LHCN-M2 (cell line): ENCODE results near the gene UBE2J1. TPM values are rescaled to one million over a fixed set of nuclear protein-coding genes. Genes with fewer than 3 reads are reported as not detected.
"Not testable (repeated sequence)": the region's sequence is repeated elsewhere in the genome, so short reads cannot be mapped to it uniquely, and the experiment has no call there.

ENCODE experiments used
- DNase-seq: peaks from one replicate; pipeline ENCODE4 v3.0.0-alpha.2; 2012; ENCODE audit warnings: low read depth
- polyA plus RNA-seq: library from polyadenylated mRNA; unstranded; fragments of >200 nt; gene quantifications from one replicate; pipeline ENCODE4 v1.2.1, GENCODE V29; 2012; ENCODE audit warnings: missing spikeins
- total RNA-seq: library from RNA; depleted of rRNA; stranded (reverse); fragments of >200 nt; gene quantifications from 2 replicates; pipeline ENCODE4 v1.2.3, GENCODE V29; 2014; rRNA removed

The UBE2J1 gene
- total RNA-seq, result 20.5 and 26.7 TPM in 2 replicates
- polyA plus RNA-seq, result 14.3 TPM

GRCh38 chr6:89352278-89353117, at the start of gene UBE2J1:
UBE2J1 (minus strand) TSS chr6:89352722; CDS start chr6:89352569, 153 bp downstream.
- DNase-seq, result peak; percentile 87

GRCh38 chr6:89400912-89401399, 48.4 kb upstream of the UBE2J1 start:
- no peak for DNase-seq

- DNase-seq, result no peak
Measured at GRCh38 chr6:89400050-89400449, 47.5 kb upstream of the UBE2J1 start.

DNA sequence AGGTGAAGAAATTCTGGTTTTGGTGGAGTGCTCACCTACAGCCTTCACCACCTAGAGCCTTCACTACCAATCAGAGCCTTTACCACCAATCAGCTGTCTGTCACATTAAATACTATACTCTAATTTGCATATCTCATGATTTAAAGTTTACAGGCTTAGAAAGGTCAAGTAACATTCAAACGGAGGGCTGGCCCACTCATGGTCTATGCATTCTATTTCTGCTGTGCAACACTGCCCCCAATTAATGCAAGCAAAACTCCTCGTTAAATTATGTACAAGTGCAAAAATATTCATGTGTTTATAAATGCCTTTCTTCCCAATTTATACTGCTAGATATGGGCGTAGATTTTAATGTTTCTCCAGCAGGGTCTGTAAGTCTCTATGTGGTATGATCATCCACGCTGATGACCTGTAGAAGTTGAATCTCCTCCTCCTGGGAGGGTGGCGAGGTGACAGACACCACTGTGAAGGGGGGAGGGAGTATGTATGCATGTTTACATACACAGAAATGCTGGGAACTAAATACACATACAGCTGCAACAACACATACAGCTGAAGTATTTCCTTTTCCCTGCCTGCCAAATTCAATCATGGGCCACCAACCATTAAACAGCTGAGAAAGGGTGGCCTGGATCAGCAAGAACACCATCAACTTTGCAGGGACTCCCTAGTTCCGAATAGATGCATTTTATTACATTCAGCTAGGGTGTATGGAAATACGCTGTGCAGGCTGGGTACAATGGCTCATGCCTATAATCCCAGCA, 46.4 kb upstream of the UBE2J1 start:
- DNase-seq, result no peak

DNA sequence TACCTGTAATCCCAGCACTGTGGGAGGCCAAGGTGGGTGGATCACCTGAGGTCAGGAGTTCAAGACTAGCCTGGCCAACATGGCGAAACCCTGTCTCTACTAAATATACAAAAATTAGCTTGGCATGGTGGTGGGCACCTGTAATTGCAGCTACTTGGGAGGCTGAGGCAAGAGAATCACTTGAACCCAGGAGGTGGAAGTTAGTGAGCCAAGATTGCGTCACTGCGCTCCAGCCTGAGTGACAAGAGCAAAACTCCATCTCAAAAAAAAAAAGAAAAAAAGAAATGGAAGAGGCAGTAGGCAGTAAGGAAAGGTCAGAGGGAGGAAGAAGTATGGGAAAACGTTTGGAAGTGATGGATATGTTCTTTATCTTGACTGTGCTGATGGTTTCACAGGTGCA, 45.4 kb upstream of the UBE2J1 start:
- DNase-seq, result not testable (repeated sequence)

- DNase-seq, result no peak
Measured at GRCh38 chr6:89393659-89394058, 41.1 kb upstream of the UBE2J1 start.

- no peak for DNase-seq
Measured at GRCh38 chr6:89392823-89393222, 40.3 kb upstream of the UBE2J1 start.

GRCh38 chr6:89388846-89389245, 36.3 kb upstream of the UBE2J1 start:
- DNase-seq, result no peak

- no peak for DNase-seq
Measured at GRCh38 chr6:89387516-89388201, 35.1 kb upstream of the UBE2J1 start.

GRCh38 chr6:89386917-89387491, 34.5 kb upstream of the UBE2J1 start:
- DNase-seq, result no peak

GRCh38 chr6:89385846-89386245, 33.3 kb upstream of the UBE2J1 start:
- DNase-seq, result no peak

- DNase-seq, result peak; percentile 74
Measured at GRCh38 chr6:89385156-89385667, 32.7 kb upstream of the UBE2J1 start.

GRCh38 chr6:89381031-89381430, 28.5 kb upstream of the UBE2J1 start:
- DNase-seq, result no peak

- no peak for DNase-seq
Measured at GRCh38 chr6:89379281-89379680, 26.8 kb upstream of the UBE2J1 start.

- no peak for DNase-seq
Measured at GRCh38 chr6:89378628-89379027, 26.1 kb upstream of the UBE2J1 start.

DNA sequence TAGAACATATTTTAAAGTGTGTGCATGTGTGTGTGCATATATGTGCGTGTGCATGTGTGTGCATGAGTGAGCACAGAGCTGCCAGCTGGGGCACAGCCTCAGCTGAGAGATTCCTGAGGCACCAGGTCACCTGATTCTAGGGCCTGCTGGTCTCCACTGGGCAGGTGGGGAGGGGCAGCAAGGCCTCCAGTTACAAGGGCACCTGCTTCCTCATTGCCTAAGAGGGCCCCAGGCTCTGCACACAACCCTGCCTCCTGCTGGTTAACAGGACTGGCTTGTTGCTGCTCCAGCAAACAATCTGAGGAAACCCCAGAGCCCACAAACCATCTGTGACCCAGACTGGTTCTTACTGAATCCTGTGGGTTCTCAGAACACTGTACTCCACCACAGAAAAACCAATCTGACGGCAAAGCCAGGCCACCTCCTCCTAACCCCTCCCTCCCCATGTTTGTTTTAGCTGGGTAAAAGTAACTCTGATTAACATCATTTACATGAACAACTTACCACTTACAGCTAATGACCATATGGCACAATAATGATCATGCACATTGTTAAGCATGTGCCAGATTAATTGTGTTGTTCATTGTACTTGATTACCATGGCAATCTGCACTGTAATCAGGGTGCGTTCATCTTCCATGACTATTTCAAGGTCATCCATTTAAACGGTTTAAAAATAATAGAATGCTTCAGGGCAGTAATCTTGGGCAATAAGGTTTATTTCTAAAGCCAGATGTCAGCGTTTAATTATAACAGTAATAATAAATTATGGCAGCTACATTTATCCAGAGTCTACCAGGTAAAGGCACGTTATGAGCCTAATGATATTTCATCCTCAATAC, 23.1 kb upstream of the UBE2J1 start:
- peak; percentile 26 for DNase-seq

GRCh38 chr6:89372506-89372901, 20.0 kb upstream of the UBE2J1 start:
- no peak for DNase-seq

GRCh38 chr6:89371849-89372505, 19.5 kb upstream of the UBE2J1 start:
- peak; percentile 44 for DNase-seq

DNA sequence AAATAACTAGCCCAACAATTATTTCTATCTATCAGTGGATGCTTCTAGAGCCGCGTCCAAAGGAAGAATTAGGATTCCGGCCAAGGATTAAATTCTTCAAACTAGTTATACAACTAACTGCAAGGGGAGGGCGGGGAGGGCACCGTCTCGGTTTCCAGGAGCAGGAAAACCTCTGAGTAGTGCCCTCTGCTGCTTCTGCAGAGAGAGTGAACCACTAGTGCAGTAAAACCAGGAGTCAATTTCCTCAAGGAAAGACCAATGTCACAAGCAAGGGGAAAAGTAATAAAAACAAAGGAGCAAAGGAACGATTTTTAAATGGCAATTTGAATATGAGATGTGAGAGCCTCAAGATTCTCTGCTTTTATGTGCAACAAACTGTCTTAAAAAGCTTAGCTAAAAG, 16.5 kb upstream of the UBE2J1 start:
- DNase-seq, result no peak

GRCh38 chr6:89368107-89368506, 15.6 kb upstream of the UBE2J1 start:
- DNase-seq, result peak; percentile 52
